SH-SY5Y (cell line): ENCODE data around the gene ABCA13.

Experiments used
- GATA2 ChIP-seq: IDR thresholded peaks from 2 replicates; pipeline ENCODE4 v1.6.1; 2011; ENCODE audit warnings: mild to moderate bottlenecking, low read depth, low read length
- GATA3 ChIP-seq: IDR thresholded peaks from 2 replicates; pipeline ENCODE4 v1.6.1; 2011; ENCODE audit warnings: low read depth, mild to moderate bottlenecking, low read length, moderate library complexity

GRCh38 chr7:48481235-48481634, 310.0 kb downstream of the ABCA13 start:
- no peak for TF ChIP-seq GATA2
- TF ChIP-seq GATA3: no peak
